NCI-H82 (cell line): ENCODE measurements around the gene TMEM14A.
"Not testable (repeated sequence)": the region's sequence is repeated elsewhere in the genome, so short reads cannot be mapped to it uniquely, and the experiment has no call there.

Experiments used
- DNase-seq: peaks from one replicate; lab custom pipeline; 2025; lab: John Stamatoyannopoulos, UW

TMEM14A gene, protein sequence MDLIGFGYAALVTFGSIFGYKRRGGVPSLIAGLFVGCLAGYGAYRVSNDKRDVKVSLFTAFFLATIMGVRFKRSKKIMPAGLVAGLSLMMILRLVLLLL

DNA sequence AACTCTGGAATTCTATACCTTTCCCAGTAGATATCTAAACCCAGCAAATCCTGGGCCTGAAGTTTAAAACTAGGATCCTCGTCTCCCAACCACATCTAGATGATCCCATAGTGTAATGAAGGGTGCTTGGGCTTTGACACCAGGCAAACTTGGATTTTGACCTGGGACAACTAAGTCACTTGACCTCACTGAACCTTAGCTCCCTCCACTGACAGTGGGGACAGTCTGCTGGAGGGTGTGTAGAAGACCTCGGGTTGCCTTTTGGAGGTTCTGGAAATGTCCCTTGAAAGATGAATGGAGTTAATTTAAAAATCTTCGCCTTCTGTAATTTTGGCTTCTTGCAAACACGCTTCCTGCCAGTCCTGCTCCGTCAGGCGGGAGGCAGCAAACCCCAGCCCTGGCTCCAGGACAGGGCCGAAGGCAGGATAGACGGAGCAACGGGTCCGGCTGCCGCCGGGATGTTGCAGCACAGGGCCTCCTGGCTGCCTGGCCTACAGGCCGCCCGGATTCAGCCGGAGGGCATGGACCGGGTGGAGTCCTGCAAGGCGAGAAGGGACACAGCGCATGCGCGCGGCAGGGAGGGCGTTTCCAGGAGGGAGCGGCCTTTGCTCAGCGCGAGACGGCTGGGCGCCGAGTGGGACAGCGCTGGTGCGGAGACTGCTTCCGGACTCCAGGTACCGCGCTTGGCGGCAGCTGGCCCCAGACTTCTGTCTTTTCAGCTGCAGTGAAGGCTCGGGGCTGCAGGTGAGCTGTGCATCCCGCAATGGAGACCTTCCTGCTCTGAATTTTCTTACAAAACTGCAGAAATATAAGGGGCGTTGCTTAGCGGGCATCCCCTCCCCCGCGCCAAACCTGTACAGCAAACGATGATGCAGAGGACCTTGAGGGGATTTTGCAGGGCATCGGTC lies at the start of gene TMEM14A:
Gene TMEM14A, plus strand, starts transcription at position 612 of the 908 bp plus-strand sequence. CDS start 5,990 bp downstream, outside the sequence.
- DNase-seq = peak; percentile 96

DNA sequence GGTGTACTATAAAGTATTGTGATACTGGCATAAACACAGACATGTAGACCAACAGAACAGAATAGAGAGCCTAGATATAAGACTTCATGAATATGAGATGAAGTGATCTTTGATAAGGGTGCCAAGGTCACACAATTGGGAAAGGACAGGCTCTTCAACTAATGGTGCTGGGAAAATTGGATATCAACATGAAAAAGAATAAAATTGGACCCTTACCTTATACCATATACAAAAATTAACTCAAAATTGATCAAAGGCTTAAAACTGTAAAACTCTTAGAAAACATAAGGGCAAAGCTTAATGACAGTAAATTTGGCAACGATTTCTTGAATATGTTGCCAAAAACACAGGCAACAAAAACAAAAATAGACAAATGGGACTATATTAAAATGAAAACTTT lies 49.3 kb upstream of the TMEM14A start:
- DNase-seq = no peak

DNA sequence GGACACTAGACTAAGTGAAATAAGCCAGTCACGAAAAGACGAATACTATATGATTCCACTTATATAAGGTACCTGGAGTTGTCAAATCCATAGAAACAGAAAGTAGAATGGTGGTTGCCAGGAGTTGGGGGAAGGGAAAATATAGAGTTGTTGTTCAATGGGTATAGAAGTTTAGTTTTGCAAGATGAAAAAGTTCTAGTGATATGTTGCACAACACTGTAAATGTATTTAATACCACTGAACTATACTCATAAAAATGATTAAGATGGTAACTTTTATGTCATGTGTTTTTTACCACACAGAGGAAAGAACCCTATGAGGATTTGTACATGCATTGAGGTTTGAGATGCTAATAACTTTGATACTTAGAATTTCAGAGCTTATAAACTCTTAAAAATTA lies 48.1 kb upstream of the TMEM14A start:
- no peak for DNase-seq

DNA sequence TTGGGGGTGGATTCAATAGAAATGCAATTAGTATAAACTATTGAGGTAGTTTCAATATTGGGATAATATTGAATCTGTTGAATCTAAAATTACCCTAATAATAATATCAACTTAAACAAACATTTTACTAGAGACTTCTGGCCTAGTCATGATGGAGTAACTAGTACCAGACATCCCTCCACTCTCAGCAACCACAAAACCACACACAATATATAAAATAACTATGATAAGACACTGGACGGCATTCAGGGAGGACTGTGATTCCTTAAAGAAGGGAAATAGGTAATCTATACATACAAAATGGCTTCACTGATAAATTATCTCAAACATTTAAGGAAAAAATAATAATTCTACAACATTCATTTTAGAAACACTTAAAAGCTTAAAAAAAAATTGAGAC lies 38.9 kb upstream of the TMEM14A start:
- DNase-seq = no peak

DNA sequence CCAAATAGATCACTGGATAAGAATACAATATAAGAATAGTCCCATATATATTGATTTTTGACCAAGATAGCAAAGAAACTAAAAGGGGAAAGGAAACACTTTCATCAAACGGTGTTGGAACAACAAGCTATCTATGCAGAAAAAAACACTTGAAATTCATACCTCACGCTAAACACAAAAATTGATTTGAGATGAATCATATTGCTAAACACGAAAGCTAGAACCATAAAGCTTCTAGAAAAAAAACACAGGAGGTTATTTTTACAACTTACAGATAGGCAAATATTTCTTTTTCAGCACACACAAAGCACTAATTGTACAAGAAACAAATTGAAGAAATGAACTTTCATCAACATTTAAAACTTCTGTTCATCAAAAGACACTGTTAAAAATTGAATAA lies 36.7 kb upstream of the TMEM14A start:
- no peak for DNase-seq

DNA sequence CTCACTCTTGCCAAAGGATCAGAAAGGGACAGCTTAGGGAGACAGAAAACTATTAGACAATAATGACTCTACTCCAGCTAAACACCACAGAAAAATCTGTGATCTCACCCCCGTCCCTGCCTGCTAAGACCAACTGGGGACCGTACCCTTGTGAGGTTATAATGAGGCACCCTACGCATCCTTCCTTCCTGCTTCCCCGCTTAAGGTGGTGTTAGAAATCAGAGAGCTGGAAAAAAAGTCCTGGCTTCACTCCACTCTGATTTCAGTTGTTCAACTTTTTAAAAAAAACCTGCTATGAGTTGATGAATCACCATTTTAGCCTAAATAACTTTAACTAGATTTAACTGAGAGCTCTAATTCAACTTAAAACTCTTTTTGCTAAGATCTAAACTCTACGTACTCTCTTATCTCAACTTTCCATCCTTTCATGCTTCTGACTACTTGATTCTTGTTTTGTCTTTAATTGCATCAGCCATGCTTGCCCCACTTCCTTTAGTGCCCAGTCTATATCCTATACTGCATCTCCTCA lies 35.8 kb upstream of the TMEM14A start:
- DNase-seq = no peak

DNA sequence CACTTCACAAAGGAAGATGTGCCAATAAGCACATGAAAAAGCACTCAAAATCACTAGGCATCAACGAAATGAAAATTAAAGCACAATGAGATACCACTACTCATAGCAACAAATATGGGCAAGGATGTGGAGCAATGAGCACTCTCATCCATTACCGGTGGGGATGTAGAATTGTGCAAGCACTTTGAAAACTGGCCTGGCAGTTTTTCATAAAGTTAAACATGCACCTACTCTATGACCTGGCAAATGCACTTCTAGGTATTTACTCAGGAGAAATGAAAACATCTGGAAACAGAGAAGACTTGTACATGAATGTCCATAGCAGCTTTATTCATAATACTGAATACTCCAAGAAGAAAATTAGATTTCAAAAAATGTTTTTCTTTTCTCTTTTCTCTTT lies 34.1 kb upstream of the TMEM14A start:
- DNase-seq = no peak

DNA sequence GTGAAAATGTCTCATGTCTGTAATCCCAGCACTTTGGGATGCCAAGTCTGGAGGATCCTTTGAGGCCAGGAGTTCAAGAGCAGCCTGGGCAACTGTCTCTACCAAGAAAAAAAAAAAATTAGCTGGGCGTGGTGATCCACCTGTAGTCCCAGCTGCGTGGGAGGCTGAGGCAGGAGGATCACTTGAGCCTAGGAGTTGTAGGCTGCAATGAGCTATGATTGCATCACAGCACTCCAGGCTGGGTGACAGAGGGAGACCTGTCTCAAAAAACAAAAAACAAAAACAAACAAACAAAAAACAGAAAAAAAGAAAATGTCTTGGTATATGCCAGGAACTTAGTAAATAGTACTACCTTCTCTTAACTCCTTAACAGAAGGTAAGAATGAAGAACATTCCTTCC lies 31.4 kb upstream of the TMEM14A start:
- no peak for DNase-seq

DNA sequence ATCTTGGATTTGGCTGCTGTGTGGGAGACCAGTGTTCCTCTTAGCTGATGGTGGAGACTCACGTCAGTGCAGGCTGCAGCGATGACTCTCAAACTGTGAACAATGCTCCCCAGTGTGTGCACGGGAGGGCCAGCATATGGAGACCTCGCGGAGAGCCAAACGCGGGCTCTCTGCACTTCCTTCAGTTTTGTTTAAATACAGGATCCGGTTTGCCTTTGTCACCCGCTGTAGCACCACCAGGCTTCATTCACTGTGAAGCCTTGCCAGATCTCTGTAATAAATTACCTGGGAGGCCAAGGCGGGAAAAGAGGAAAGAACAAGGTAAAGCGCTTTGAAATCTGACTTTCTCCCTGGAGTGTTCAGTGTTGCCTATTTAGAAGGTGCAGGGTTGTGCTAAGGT lies 30.7 kb upstream of the TMEM14A start:
- no peak for DNase-seq

DNA sequence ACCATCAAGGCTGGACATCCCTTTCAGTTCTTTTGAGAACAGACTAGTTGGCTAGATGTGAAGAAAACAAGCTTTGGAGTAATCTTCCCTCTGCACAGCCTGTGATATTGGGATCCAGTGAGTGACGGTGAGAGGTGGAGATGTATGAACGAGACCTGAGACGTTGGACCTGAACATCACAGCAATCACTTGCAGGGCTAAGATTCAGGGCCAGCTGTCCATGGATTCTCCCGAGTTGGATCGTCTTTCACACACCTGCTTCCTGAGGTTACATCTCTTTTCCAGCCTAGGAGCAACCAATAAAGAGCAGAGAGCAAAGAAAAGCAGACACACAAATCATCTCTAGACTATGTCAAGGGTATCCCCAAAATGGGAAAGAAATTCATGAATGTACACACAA lies 30.0 kb upstream of the TMEM14A start:
- peak; percentile 15 for DNase-seq

DNA sequence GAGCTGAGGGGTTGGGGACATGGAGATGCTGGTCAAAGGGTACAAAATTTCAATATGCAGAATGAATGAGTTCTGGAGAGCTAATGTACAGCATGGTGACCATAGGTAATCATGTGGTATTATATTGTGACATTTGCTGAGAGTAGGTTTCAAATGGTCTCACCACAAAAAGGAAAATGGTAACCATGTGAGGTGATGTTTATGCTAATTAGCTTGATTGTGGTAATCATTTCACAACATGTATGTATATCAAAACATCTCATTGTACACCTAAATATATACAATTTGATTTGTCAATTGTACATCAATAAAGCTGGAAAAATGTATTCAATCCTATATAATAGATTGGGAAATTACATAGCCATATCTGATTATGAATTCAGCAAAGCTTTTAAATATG lies 29.5 kb upstream of the TMEM14A start:
- DNase-seq = no peak

DNA sequence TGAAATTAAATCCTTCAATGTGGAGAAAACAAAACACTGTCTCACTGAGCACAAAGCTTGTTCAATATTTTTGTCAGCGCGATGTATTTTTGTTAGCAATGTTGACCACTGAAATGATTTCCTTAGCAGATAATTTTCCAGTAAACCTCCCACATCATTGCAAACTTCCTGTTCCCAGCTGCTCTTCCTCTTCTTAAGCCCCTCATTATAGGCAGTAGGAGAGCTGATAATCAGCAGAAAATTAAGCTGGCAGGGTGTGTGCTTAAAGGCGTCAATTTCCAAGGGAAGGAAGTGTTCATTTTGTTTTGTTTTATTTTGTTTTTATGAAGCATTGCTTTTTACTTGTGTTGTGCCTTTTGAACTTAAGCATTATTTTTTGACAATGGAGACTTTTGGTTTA lies 29.1 kb upstream of the TMEM14A start:
- DNase-seq = peak; percentile 82

DNA sequence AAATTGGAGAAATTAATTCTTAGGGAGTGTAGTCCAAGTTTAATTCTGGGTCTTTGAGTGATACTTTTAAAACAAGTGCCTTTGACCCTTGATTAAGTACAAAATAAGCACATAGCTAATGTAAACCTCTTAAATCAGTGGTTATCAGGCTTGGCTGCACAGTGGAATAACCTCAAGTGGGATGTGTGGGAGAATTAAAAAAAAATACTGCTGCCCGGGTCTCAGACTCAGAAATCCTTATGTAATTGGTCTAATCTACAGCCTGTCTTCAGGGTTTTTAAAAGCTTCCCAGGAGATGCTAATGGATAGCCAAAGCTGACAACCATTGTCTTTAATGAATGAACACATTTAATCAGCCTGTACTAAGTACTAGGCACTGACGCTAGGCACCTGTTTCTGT lies 28.5 kb upstream of the TMEM14A start:
- peak; percentile 84 for DNase-seq

DNA sequence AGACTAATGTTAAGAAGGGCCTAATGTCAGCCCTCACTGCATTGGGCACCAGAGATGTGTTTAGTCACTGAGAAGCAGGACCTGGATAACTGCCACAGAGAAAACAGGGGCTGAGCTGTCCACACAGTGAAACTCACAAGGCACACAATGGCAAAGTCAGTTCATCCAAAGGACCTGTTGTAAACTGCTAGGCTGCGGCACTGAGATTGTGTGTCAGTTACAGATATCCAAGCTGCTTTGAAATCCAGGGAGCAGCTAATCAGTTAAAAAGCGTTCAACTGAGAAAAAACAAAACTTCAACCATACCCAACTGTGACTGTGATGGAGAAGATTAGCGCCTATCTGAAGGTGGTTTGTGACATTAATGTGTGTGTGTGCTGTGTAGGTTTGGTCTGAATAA lies 27.8 kb upstream of the TMEM14A start:
- no peak for DNase-seq

DNA sequence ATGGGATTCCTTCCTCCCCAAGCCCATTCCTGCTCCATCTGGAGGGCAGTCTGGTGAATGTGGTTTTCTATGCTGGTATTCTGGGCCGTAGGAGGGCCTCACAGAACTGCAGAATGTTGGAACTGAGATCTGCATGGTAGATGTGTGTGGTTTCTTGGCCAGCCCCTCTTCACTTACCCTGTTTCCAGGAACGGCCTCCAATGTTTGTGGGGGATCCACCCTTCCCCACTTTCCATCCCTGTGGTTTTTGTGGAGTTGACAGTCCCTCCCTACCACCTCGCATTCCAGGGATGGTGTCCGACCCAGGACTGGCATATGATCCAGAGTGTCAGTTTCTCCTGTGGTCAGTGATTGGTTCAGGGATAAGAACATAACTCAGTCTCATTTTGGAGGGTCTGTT lies 26.7 kb upstream of the TMEM14A start:
- no peak for DNase-seq

DNA sequence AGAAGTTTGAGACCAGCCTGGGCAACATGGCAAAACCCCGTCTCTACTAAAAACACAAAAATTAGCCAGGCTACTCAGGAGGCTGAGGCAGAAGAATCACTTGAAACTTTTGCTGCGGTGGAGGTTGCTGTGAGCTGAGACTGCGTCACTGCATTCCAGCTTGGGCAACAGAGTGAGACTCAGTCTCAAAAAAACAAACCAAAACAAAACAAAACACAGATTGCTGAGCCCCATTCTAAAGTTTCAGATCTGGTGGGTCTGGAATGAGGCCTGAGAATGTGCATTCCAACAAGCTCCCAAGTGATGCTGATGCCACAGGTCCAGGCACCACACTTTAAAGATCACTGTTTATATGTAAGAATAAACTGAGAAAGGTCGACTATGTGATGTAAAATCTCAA lies 24.9 kb upstream of the TMEM14A start:
- no peak for DNase-seq

DNA sequence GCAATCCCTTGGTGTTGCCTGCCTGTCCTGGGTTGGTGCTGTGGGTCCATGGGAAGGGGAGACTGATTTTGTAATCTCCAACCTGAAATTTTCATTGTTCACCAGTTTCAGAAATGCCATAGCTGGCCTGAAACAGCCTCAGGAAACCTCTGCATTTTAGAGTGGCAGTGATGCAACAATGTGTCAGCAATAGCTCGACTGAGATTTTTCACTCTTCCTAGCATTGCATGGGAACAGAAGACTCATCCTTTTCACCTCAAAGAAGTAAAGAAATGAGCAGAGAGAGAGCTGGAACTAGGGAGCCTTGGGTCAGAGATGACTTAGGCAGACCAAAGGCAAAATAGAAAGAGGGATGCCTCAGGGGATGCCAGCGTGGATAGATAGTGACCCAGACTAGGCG lies 23.7 kb upstream of the TMEM14A start:
- DNase-seq = no peak

DNA sequence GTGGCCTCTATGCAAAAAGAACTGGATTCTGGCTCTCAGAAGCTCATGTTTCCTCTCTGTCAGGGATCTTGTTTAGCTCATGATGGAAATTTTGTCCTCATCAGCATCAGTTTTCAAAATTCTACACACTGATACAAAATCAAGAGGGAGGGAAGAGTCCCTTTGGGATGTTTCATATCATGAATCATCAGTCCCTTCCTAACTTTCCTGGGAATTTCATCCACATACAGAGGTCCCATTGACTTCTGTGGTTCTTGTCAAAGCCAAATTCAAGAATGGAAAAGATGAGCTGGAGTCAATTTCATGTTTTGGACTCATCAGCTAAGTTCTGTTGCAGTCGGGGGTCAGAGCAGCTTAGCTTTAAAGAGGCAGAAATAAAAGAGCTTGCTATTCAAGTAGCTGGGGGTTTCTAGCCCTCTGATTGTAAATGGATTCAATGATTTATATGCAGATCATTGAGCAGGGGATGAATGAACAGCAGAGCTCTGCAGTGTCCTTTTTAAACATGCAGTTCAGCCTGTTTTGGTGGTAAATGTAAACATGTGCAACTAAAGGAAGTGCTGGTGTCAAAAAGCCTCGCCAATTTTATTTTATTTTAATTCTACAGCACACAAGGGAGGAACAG lies 21.3 kb upstream of the TMEM14A start:
- DNase-seq = no peak

DNA sequence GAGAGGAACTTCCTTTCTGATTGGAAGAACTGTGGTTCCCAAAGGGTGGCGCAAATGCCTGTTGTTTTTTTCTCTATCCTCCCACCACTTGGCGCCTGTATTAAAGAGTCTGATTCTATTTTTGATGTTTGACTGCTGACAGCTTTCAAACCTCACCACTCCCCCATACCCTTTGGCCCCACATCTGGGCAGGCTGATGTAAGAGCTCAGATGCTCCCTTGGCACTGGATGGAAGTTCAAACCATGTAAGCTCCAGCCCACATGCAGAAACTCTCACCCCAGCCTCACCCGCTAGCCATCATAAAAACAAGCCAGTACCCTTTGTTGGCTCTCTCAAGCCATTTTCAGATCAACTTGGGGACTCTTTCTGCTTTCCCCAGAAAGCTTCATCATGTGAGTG lies 20.0 kb upstream of the TMEM14A start:
- DNase-seq = no peak

DNA sequence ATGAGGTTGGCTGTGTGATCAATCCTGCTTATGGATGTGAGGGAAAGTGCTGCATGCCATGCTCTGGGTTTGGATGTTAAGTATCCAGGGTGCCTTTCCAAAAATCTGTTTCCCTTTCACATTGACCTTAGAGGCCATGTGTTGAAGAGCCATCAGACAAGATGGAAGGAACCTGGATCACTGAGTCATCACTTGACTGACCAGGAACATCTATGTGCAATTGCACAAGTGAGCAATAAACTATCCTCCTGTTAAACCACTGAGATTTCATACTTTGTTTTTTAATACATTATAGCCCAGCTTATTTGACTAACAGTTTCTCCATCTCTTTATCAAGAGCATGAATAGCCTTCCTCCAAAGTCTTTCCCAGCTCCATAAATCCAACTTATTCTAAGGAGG lies 17.8 kb upstream of the TMEM14A start:
- no peak for DNase-seq

DNA sequence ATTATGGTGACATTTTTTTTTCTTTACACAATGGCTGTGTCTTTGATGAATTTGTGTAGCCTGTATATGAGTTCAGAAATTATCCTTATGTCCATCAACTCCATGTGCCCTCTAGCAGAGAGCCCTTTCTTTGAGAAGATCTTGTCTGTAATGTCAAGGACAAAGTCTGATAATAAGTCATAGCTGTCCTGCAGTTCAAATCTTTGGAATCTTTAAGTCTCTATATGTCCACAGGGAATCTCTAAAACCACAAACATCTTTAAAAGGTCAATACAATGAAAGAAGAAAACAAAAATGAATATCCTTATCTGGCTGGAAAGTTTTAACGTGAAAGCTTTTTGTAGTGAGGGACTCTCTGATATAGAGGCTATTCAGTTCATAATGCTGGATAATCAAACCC lies 16.9 kb upstream of the TMEM14A start:
- no peak for DNase-seq

DNA sequence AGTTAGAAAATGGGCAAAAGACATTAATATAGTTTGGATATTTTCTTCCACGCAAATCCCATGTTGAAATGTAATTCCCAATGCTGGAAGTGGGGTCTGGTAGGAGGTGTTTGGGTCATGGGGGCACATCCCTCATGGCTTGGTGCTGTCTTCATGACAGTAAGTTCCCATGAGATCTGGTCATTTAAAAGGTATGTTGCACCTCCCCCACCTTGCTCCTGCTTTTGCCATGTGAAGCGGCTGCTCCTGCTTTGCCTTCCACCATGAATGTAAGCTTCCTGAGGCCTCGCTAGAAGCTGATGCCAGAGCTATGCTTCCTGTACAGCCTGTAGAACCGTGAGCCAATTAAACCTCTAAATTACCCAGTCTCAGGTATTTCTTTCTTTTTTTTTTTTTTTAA lies 16.3 kb upstream of the TMEM14A start:
- no peak for DNase-seq

DNA sequence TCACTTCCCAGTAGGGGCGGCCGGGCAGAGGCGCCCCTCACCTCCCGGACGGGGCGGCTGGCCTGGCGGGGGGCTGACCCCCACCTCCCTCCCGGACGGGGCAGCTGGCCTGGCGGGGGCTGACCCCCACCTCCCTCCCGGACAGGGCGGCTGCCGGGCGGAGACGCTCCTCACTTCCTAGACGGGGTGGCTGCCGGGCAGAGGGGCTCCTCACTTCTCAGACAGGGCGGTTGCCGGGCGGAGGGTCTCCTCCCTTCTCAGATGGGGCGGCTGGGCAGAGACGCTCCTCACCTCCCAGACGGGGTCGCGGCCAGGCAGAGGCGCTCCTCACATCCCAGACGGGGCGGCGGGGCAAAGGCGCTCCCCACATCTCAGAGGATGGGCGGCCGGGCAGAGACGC lies 15.0 kb upstream of the TMEM14A start:
- DNase-seq = not testable (repeated sequence)
